Endometrial microvascular endothelial cells (primary cell): ENCODE data around the gene MYH11. TPM values are rescaled to one million over a fixed set of nuclear protein-coding genes. Genes with fewer than 3 reads are reported as not detected.

Experiments used
- in situ Hi-C: cut with HindIII; loops from 2 replicates; pipeline ENCODE4 v1.10.0; 2017; ENCODE audit warnings: low sequenced_read_pairs, low pct_unique_long_range_greater_than_20kb; ENCODE audit errors: inconsistent ontology term
- total RNA-seq: library from RNA; depleted of rRNA; stranded (reverse); fragments of >200 nt; gene quantifications from one replicate; pipeline ENCODE4 v1.2.3, GENCODE V29; 2015; ENCODE audit errors: inconsistent ontology term

Gene MYH11
- total RNA-seq: not detected

GRCh38 chr16:15856901-15857698 is at the start of gene MYH11:
Gene MYH11 (minus strand): TSS chr16:15857028. CDS start chr16:15838252, 18,776 bp downstream.
- in situ Hi-C loops: no loop called here

DNA sequence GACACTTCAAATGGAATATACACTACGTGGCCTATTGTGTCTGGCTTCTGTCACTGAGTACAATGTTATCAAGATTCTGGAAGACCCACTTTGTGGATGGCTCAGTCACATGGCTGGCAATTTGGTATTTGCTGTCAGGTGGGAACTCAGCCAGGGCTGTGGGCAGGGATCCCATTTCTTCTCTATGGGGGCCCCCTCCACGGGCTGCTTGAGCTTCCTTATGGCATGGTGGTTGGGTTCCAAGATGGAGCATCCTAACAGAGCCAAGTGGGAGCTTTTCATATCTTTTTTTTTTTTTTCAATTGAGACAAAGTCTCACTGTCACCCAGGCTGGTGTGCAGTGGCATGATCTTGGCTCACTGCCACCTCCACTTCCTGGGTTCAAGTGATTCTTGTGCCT is 49.6 kb upstream of the MYH11 start:
- in situ Hi-C loops: no loop called here

DNA sequence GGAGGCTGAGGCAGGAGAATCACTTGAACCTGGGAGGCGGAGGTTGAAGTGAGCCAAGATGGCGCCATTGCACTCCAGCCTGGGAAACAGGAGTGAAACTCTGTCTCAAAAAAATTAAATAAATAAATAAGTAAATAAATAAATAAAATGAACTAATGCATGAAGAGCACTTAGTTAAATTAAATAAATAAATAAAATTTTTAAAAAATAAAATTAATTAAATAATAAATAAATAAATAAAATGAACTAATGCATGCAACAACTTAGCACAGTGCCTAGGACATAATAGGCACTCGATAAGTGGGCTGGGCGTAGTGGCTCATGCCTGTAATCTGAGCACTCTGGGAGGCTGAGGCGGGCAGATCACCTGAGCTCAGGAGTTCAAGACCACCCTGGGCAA is 47.1 kb upstream of the MYH11 start:
- in situ Hi-C loops: no loop called here

- in situ Hi-C loops: no loop called here
These were observed 44.2 kb upstream of the MYH11 start for GRCh38 chr16:15900901-15901500.

DNA sequence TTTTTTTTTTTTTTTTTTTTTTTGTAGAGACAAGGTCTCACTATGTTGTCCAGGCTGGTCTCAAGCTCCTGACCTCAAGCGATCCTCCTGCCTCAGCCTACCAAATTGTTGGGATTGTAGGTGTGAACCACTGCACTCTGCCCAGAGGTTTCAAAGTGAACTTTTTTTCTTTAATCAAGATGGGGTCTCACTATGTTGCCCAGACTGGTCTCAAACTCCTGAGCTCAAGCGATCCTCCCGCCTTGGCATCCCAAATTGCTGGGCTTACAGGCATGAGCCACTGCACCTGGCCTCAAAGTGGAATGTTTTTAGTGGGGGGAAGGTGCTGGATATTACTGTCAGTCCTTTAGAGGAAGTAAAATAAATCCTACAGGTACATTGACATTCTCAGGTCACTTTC is 43.5 kb upstream of the MYH11 start:
- in situ Hi-C loops: no loop called here

DNA sequence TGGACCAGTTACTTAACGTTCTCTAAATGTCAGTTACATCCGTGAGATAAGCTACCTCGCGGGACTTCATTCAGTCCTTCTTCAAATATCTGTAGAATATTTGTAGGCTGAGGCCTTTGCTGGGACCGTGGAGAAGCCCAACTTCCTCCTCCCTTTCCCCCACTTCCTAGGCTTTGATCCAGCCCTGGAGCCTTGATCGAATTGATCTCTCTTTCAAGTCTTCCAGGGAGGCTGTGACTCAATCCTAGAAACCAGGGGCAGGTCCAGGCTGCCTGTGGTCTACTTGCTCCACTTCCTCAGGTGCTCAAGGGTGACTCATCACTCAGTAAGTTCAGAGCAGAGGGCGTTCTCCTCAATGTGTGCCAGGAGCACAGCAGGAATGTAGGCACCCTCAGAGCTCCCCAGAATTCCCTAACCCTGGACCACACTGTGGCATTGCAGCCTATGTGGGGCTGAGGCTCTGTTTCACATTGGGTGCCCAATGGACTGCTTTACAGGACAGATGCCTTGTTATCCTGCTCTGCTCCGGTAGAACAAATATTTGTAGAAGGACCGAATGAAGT is 42.8 kb upstream of the MYH11 start:
- in situ Hi-C loops: no loop called here

GRCh38 chr16:15898654-15899053 is 41.8 kb upstream of the MYH11 start:
- in situ Hi-C loops: no loop called here

- in situ Hi-C loops: no loop called here
These were observed 41.0 kb upstream of the MYH11 start for GRCh38 chr16:15897834-15898254.

GRCh38 chr16:15897121-15897780 is 40.4 kb upstream of the MYH11 start:
- in situ Hi-C loops: no loop called here

DNA sequence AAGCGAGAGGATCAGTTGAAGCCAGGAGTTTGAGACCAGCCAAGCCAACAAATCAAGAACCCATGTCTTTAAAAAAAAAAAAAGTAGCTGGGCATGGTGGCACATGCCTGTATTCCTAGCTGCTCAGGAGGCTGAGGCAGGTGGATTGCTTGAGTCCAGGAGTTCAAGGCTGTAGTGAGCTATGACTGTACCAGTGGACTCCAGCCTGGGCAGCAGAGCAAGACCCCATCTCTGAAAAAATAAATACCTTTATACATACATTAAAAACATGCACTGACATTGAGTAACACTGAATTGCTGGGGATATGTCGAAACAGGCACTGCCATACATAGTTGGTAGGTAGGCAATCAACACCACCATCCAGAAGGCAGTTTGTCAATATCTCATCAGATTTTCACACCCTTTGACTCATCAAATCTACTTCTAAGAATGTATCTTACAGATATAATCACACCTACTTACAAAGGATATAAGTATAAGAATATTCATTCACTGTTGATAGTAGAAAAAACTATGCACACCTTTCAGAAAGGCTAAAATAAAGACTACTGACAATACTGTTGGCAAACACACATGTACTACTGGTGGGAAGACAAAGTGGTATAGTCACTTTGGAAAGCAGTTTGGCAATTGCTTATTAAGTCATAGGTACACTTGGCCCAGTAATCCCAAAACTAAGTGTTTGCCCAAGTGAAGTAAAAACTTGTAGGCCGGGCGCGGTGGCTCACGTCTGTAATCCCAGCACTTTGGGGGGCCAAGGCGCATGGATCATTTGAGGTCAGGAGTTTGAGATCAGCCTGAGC is 37.9 kb upstream of the MYH11 start:
- in situ Hi-C loops: no loop called here

GRCh38 chr16:15891508-15891907 is 34.7 kb upstream of the MYH11 start:
- in situ Hi-C loops: no loop called here

DNA sequence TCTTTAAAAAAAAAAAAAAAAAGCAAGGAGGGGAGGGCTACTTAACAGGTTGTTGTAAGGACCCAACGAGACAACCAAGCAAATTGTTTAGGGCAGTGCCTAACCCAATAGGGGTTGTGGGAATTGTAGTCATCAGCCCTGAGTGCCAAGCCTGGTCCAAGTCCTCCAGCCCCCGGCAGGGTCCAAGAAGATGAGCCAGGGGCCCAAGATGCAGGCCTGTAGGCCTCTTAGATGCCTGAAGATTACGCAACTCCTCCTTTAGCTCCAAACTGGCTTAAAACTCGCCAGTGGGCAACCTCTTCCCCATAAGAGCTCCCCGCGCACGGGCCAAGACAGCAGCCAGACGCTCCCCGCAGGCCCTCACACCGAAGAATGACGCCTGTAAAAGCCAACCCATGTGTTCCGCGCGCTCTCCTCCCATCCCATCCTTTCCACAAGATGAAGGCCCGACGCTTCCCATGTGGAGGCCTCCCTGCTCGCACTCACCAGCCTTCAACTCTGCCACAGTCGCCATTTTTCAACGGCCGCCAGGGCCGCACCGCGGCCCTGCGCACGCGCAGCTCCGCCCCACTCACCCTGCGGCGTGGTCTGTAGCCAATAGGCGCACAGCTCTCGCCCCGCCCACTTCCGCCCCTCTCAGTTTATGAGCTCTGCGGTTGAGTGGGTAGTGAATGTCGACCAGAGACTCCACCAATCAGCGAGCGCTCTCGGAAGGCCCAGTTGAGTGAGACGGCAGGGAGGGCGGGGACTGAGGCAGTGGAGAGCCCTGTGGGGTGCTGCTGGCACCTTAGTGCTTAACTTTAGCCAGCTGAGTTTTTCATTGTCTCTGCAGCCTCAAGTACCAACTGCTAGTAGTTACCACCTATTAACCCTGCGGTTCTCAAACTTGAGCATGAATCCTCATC is 31.5 kb upstream of the MYH11 start, which contains the start of gene CEP20:
Gene CEP20, minus strand, starts transcription at position 532 of the 905 bp plus-strand sequence. Its CDS starts 18 bp downstream, at position 514.
- in situ Hi-C loops: no loop called here

DNA sequence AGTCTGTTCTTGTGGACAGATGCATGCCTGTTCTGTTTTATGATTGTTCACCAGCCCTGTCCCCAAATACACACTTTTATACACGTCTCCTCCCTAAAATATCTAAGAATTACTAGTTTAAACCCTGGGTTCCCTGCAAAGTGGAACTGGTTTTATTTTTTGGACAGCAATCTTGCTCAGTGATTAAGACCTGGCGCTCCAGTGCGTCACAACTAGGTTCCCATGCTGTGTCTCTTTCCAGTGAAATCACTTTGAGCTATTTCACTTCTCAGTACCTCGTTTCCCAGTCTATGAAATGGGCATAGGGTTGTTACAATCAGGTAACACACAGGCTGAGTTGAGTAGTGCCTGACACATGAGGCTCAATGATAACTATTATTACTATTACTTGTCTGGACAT is 30.5 kb upstream of the MYH11 start:
- in situ Hi-C loops: no loop called here

- in situ Hi-C loops: no loop called here
These were observed 29.2 kb upstream of the MYH11 start for GRCh38 chr16:15886078-15886477.

- in situ Hi-C loops: no loop called here
These were observed 28.8 kb upstream of the MYH11 start for GRCh38 chr16:15885560-15886001.

DNA sequence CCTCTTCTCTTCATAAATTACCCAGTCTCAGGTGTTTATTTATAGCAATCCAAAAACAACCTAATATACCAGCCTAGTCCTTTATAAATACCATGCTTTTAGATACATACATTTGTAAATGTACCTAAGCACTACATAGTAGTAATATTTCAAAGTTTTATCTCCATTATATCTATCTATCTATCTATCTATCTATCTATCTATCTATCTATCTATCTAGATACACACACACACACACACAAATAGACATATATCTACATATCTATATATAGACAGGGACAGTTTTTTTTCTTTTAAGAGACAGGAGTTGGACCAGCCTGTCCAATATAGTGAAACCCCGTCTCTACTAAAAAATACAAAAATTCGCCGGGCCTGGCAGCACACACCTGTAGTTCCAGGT is 25.7 kb upstream of the MYH11 start:
- in situ Hi-C loops: no loop called here

DNA sequence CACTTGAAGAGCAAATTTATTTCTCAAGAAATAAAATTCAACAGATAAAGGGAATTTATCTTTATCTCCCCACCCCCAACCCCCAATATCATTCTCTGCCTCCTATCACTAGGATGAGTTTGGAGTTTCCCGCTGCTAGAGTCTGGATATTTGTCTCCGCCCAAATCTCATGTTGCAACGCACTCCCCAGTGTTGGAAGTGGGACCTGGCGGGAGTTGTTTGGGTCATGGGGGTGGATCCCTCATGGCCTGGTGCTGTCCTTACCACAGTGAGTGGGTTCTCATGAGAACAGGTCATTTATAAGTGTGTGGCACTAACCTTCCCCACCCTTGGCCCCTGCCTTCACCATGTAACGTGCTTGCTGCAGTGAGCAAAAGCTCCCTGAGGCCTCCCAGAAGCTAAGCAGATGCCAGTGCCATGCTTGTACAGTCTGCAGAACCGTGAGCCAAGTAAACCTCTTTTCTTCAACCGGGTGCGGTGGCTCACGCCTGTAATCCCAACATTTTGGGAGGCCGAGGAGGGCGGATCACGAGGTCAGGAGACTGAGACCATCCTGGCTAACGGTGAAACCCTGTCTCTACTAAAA is 25.1 kb upstream of the MYH11 start:
- in situ Hi-C loops: no loop called here
